ENCODE measurements around the gene TMEM201.

Gene TMEM201

GRCh38 chr1:9626201-9626608 lies 37.5 kb downstream of the TMEM201 start:
- DNase-seq: peak in 1 of 5 donors; percentile 28

GRCh38 chr1:9628541-9629444 lies 40.1 kb downstream of the TMEM201 start:
- peak in 4 of 5 donors; percentile 42 to 87 (median 51) for DNase-seq

DNA sequence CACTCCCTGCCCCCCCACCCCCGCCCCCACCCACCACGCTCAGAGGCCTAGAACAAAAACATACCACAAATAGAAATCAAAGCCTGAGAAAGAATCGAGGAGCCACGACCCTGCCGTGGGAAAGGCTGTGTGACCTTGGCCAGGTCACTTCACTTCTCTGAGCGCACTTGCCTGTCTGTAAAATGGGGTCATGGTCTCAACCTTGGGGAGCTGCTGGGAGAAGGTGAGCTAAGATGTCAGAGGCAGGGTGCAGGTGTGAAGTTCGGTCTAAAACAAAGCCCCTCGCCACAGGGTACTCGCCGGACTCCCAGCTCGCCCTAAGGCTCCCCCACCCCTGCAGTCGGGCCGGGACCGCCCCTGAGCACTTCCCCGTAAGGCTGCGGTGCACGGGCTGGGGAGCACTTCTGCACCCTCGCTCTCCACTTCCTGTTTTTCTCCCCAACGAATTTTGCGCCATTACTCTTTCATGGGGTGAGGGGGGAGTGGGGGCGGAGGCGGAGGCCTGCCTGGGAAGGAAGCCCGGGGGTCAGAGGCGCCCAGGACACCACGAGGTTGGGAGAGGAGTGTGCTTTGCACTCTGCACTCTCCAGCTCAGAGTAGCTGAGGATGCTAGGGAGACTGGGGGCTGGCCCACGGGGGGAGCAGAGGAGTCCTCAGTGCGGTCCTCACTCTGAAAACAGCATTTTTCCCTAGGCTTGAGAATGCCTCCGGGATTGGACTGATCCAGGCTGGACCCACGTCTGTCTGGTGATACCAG lies 40.9 kb downstream of the TMEM201 start:
- peak; percentile 45 to 87 (median 60) for DNase-seq

GRCh38 chr1:9630331-9631111 lies 41.8 kb downstream of the TMEM201 start:
- peak in 2 of 5 donors; percentile 5 to 57 for DNase-seq

GRCh38 chr1:9631613-9632012 lies 42.9 kb downstream of the TMEM201 start:
- DNase-seq: no peak

- no peak for DNase-seq
Measured at GRCh38 chr1:9633493-9633892, 44.8 kb downstream of the TMEM201 start.

DNA sequence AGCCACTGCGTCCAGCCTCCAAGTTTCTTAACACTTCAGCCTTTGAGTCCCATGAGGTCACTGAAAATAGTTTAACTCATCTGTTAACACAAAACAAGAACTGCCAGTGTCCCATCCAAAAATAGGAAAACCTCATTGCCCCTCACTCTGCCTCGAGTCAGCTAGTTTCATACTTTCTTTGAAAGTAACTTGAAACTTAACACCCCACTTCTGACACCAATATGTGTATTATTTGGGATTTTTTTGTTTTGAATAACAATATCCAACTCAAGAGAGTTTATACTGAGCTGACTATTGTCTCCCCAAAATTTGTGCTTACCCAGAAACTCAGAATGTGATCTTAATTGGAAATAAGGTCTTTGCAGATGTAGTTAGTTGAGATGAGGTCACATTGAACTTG lies 45.9 kb downstream of the TMEM201 start:
- no peak for DNase-seq

GRCh38 chr1:9639227-9639626 lies 50.5 kb downstream of the TMEM201 start:
- DNase-seq: no peak

DNA sequence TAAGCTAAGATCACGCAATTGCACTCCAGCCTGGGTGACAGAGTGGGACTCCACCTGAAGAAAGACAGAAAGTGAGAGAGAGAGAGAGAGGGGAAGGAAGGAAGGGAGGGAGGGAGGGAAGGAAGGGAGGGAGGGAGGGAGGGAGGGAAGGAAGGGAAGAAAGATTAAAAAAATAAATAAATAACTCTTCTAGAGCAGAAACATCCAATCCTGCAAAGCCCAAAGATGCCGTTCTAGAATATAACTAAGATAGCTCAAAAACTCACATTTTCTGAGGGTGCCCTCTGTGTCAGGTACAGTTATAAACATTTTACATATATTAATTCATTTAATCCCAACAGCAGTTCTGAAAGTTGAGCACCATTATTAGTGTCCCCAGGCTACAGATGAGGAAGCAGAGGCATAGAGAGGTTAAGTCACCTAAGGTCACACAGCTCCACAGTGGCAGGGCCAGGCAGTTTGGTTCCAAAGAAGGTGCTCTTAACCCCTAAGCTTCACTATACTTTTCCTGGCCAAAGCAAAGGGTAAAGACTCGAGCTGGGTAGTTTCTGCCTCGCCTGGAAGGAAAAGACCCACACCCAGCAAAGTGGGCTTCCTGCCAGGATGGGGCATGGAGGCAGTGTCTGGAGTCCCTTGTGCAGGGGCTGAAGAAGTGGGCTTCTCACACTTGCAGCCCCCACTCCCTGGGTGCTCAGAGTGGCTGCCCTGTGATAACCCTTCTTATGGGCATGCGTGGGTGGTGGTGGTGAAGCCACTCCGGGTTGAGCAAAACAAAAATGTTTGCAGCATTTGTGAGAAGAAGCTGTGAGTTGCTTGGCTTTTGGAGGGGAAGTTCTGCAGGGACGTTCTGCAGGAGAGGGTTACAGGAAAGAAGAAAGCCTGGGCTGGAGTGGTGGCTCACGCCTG lies 54.9 kb downstream of the TMEM201 start:
- DNase-seq: no peak

DNA sequence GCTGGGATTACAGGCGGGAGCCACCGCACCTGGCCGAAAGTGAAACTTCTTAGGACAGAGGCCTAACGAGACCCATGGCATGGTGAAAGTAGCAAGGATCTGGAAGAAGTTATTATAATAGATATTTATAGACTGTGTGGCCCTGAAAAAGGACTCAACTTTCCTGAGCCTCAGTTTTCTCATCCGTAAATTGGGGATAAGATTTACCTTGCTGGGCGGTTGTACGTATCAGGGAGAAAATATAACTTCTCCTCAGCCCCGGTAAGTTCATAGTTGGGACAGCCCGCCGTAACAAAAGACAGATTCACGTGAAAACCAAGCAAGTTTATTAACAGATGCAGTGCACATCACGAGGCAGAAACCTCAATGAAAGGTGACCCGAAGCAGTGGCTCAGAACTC lies 57.3 kb downstream of the TMEM201 start:
- no peak for DNase-seq

GRCh38 chr1:9648171-9648570 lies 59.5 kb downstream of the TMEM201 start:
- DNase-seq: no peak

GRCh38 chr1:9649769-9650168 lies 61.1 kb downstream of the TMEM201 start:
- DNase-seq: no peak

- no peak for DNase-seq
Measured at GRCh38 chr1:9651220-9651564, 62.5 kb downstream of the TMEM201 start.

DNA sequence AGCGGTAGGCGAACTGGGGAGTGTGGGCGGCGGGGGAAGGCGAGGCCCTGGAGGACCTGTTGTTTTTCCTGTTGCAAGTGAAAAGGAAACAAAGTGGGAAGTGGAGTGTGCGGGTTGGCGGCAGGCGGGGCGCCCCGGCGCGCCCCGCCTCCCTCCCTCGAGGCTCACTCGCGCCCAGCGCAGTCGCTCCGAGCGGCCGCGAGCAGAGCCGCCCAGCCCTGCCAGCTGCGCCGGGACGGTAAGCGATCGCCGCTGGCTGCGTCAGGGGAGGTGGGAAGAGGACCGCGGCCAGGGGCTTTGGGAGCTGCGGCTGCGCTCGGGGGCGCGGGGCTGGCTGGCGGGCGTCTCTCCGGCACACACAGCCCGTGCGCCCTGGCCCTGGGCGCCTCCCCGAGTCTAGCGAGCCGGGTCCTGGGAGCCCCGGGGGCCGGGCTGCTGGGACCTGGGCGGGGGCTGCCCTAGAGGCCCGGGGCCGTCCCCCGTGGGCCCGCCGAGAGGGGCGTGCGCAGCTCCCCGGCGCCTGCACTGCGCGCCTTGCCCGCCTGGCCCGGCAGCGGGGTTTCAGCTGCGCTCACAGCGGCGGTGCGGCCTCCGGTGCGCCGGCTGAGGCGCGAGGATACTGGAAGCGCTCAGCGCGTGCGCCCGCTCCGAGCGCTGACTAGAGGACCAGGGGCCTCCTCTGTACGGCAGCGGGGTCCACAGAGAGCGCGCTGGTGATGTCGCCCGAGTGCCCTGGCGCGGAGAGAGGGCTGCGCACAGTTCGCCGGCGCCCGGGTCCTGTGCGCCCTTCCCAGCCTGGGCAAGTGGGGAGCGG lies 63.1 kb downstream of the TMEM201 start, which contains the start of gene PIK3CD:
TSS of gene PIK3CD (plus strand) at position 167 of the 814 bp plus-strand sequence. CDS start 58,725 bp downstream, outside the sequence.
- DNase-seq: peak in 3 of 5 donors; percentile 23 to 45 (median 38)

GRCh38 chr1:9652379-9653209 lies 63.9 kb downstream of the TMEM201 start:
- DNase-seq: peak; percentile 56 to 80 (median 66)

- peak in 1 of 5 donors; percentile 18 for DNase-seq
Measured at GRCh38 chr1:9653210-9653490, 64.4 kb downstream of the TMEM201 start.

- peak in 2 of 5 donors; percentile 12 to 35 for DNase-seq
Measured at GRCh38 chr1:9653491-9654050, 64.9 kb downstream of the TMEM201 start.

GRCh38 chr1:9654051-9654833 lies 65.5 kb downstream of the TMEM201 start:
- DNase-seq: peak in 2 of 5 donors; percentile 5 to 40

All from T-helper 1 cell (primary cell).